C4-2B (cell line): ENCODE results near the gene NRXN3.

Experiments
- CTCF ChIP-seq: fragments of 450-650 bp; conservative IDR thresholded peaks from 2 replicates; pipeline ENCODE4 v1.5.1; 2017; ENCODE audit warnings: mild to moderate bottlenecking
- ZFX ChIP-seq: fragments of 450-650 bp; IDR thresholded peaks from 2 replicates; pipeline ENCODE4 v1.6.1; 2017

GRCh38 chr14:78152201-78153063, 17.7 kb upstream of the NRXN3 start:
- TF ChIP-seq CTCF (no peak), ZFX (no peak)
